Thoracic aorta (tissue), 2 donors: ENCODE results near the gene KLF13. TPM values are rescaled to one million over a fixed set of nuclear protein-coding genes. Genes with fewer than 3 reads are reported as not detected.

Source experiments
- ATAC-seq: fragments of 150-250 bp; one replicate; pipeline ENCODE4 v1.8.0; 2017; ENCODE audit warnings: low read depth; ENCODE audit not compliant: insufficient number of reproducible peaks, low FRiP score
- DNase-seq: peaks from one replicate; pipeline ENCODE4 v3.0.0-alpha.2; 2020; ENCODE audit warnings: low spot score
- H3K27ac ChIP-seq, 2 donors: fragments of 200-600 bp; sonication (generic); 1 replicate in 1 of 2; 2 replicates in 1 of 2; pipeline ENCODE4 v1.5.1; 2016; ENCODE audit warnings: mild to moderate bottlenecking in 2 of 2, moderate library complexity in 2 of 2
- H3K27me3 ChIP-seq: fragments of 200-600 bp; sonication (generic); replicated peaks from 2 replicates; pipeline ENCODE4 v1.6.0; 2016; ENCODE audit warnings: mild to moderate bottlenecking; ENCODE audit not compliant: insufficient read depth
- H3K36me3 ChIP-seq: fragments of 200-600 bp; sonication (generic); one replicate; pipeline ENCODE4 v1.5.1; 2016
- H3K4me1 ChIP-seq, 2 donors: fragments of 200-600 bp; sonication (generic); 1 replicate in 1 of 2; 2 replicates in 1 of 2; pipeline versions ENCODE4 v1.5.1 to v1.6.0; 2016; ENCODE audit warnings: low read depth in 2 of 2, mild to moderate bottlenecking in 1 of 2; ENCODE audit not compliant: control insufficient read depth in 1 of 2
- H3K4me3 ChIP-seq: fragments of 200-600 bp; sonication (generic); 2 replicates; pipeline ENCODE4 v1.5.1; 2016; ENCODE audit warnings: mild to moderate bottlenecking
- H3K9me3 ChIP-seq: fragments of 200-600 bp; sonication (generic); 2 replicates; pipeline ENCODE4 v1.5.1; 2016
- total RNA-seq, 2 donors: library from RNA; depleted of rRNA; stranded (reverse); fragments of >200 nt; gene quantifications; one replicate each; pipeline versions ENCODE4 v1.1.0 to v1.2.3, GENCODE V29; 2016
- TF ChIP-seq, protein P1 (sequence below): fragments of 200-600 bp; sonication (generic); IDR thresholded peaks from one replicate; pipeline ENCODE4 v1.5.1; 2019; ENCODE audit warnings: antibody characterized with exemption

Gene KLF13
- total RNA-seq, 2 donors from 2014 or later: 59.5 to 76.5 TPM

DNA sequence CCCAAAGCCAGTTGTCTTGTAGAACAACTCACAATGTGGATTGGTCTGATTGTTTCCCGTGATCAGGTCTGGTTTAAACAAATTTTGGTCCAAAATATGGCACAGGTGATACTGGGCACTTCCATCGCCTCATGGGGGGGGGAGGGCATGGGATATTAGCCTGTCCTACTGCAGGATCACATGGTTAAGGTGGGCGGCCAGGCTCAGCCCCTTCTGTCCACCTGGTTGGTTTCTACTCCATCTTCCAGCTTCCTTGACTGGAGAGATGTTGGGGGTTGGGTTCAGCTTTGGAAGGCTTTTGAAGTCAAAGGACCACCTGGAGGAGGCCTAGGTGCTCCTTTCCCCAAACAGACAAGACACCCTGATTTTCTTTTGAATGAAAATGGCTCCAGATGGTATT lies 7.2 kb downstream of the KLF13 start:
- Histone ChIP-seq H3K27me3 (no peaks in the 10 kb centered on the region), H3K9me3 (no peaks in the 10 kb centered on the region), H3K27ac (no peak overlapping the region), H3K4me1 (peaks cover 61 to 98% of the 10 kb centered on the region in 2 donors), H3K36me3 (no peaks in the 10 kb centered on the region), H3K4me3 (no peak overlapping the region)
- DNase-seq (no peak), ATAC-seq (no peak)
- TF ChIP-seq, protein P1, sequence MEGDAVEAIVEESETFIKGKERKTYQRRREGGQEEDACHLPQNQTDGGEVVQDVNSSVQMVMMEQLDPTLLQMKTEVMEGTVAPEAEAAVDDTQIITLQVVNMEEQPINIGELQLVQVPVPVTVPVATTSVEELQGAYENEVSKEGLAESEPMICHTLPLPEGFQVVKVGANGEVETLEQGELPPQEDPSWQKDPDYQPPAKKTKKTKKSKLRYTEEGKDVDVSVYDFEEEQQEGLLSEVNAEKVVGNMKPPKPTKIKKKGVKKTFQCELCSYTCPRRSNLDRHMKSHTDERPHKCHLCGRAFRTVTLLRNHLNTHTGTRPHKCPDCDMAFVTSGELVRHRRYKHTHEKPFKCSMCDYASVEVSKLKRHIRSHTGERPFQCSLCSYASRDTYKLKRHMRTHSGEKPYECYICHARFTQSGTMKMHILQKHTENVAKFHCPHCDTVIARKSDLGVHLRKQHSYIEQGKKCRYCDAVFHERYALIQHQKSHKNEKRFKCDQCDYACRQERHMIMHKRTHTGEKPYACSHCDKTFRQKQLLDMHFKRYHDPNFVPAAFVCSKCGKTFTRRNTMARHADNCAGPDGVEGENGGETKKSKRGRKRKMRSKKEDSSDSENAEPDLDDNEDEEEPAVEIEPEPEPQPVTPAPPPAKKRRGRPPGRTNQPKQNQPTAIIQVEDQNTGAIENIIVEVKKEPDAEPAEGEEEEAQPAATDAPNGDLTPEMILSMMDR: no peak

DNA sequence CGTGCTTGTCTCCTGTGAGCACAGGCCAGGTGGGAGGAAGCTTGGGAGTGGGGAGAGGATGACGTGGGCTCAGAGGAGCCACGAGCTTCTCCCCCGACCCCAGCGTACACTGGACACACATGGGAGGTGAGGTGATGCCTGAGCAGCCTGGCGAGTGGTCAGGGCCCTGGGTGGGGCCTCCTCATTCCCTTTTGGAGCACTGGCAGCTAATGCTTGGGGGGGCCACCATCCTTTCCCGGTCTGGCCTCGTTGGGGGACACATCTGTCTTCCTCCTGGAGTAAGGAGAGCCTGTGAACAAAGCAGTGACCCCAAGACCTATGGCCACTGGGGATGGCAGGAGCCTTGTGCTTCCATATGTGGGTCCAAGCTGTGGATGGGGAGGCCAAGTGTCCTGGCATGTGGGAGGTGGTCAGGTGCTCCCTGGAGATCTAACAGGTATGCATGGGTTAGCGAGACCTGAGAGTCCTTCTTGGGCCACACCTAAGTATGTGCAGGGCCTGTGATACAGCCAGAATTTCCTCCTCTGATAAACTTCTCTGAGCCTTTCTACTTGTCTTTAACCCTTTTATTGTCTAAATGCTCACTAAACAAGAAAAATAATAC lies 9.5 kb downstream of the KLF13 start:
- ATAC-seq: no peak
- TF ChIP-seq, protein P1: no peak
- H3K4me3 ChIP-seq: no peak overlapping the region
- H3K9me3 ChIP-seq: no peaks in the 10 kb centered on the region
- no peaks in the 10 kb centered on the region for H3K36me3 ChIP-seq
- H3K27ac ChIP-seq: no peak overlapping the region
- DNase-seq: no peak
- H3K4me1 ChIP-seq: peaks cover 52 to 98% of the 10 kb centered on the region in 2 donors
- H3K27me3 ChIP-seq: no peaks in the 10 kb centered on the region

DNA sequence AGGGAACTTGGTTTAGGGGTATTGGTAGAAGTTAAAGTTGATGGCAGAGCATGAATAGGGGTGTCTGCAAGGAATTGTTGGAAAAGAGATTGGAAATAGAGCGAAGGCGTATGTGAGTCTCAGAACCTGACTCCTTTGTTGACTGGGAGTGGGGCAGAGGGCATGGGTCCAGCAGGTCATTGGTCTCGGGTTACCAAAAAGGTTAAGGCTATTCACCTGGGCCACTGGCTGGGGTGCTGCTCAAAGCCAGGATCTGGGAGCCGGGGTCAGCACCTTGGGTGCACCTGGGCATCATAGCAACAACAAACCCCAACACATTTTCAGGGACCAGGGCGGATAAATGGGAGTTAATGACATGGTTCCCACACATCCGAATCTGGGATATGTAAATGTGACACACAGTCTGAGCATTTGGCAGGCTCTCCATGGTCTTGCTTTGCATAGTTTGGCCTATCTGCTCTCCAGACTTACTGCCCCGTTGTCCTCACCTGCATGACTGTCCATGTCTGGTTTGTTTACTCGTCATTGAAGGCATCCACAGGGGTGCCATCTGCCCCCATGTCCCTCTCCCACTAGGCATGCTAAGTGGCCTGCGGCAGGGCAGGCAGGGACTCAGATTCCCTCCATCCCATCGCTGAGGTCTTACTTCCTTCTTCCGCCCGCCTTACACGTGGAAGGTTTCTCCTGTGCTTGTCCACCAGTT lies 10.1 kb downstream of the KLF13 start:
- Histone ChIP-seq H3K27ac (no peak overlapping the region), H3K27me3 (no peaks in the 10 kb centered on the region), H3K36me3 (no peaks in the 10 kb centered on the region), H3K9me3 (no peaks in the 10 kb centered on the region), H3K4me1 (peaks cover 49 to 98% of the 10 kb centered on the region in 2 donors), H3K4me3 (no peak overlapping the region)
- TF ChIP-seq, protein P1: no peak
- no peak for DNase-seq
- ATAC-seq: no peak

DNA sequence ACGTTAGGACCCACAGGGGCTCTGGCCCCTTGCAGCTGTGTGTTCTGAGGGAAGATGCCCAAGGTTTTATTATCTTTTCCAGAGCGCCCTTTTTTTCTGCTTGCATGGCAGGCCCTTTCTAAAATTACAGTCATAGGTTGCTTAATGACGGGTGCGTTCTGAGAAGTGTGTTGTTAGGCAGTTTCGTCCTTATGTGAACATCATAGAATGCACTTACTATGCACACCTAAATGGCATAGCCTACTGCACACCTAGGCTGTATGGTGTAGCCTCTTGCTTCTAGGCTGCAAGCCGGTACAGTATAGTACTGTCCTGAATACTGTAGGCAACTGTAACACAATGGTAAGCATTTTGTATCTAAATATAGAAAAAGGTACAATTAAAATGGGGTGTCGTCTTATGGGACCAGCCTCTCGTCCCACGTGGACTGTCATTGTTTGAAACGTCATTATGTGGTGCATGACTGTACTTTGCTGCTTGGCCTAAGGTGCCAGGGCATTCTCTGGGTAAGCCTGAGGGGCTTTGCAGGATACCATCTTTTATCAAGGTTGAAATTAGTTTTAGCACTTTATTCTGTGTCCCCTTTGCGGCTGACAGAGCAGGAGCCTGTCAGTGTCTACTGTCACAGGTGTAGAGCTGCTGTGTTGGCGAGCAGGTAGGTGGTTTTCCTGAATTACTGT lies 10.9 kb downstream of the KLF13 start:
- Histone ChIP-seq H3K4me3 (no peak overlapping the region), H3K4me1 (peaks cover 52 to 98% of the 10 kb centered on the region in 2 donors)
- ATAC-seq: no peak

More for the DNA sequence above, 10.9 kb downstream of the KLF13 start:
- Histone ChIP-seq H3K27ac (no peak overlapping the region), H3K27me3 (no peaks in the 10 kb centered on the region), H3K36me3 (no peaks in the 10 kb centered on the region), H3K9me3 (no peaks in the 10 kb centered on the region)
- TF ChIP-seq, protein P1: no peak
- DNase-seq: no peak
